Parathyroid adenoma (tissue), 2 donors: Measurements from ENCODE around the gene NXF1.

Experiments
- H2AFZ ChIP-seq: fragments of 300-600 bp; sonication (generic); one replicate; pipeline ENCODE4 v1.7.0; 2017; ENCODE audit warnings: antibody characterized with exemption, mild to moderate bottlenecking
- H3K27ac ChIP-seq: fragments of 300-600 bp; sonication (generic); one replicate; pipeline ENCODE4 v1.7.0; 2017
- H3K27me3 ChIP-seq: fragments of 300-600 bp; sonication (generic); one replicate; pipeline ENCODE4 v1.7.0; 2017; ENCODE audit warnings: low read length; ENCODE audit not compliant: control insufficient read depth, insufficient read depth
- H3K36me3 ChIP-seq: fragments of 300-600 bp; sonication (generic); one replicate; pipeline ENCODE4 v1.7.0; 2017; ENCODE audit warnings: low read length; ENCODE audit not compliant: control insufficient read depth, insufficient read depth
- H3K4me1 ChIP-seq: fragments of 300-600 bp; sonication (generic); one replicate; pipeline ENCODE4 v1.7.0; 2017; ENCODE audit warnings: control low read depth
- H3K4me2 ChIP-seq: fragments of 300-600 bp; sonication (generic); one replicate; pipeline ENCODE4 v1.7.0; 2017; ENCODE audit warnings: low read length
- H3K4me3 ChIP-seq: fragments of 300-600 bp; sonication (generic); one replicate; pipeline ENCODE4 v1.7.0; 2017; ENCODE audit warnings: low read depth, low read length
- H3K79me2 ChIP-seq: fragments of 300-600 bp; sonication (generic); one replicate; pipeline ENCODE4 v1.7.0; 2017; ENCODE audit warnings: control low read depth
- H3K9ac ChIP-seq: fragments of 300-600 bp; sonication (generic); one replicate; pipeline ENCODE4 v1.7.0; 2017; ENCODE audit warnings: mild to moderate bottlenecking
- H3K9me3 ChIP-seq: fragments of 300-600 bp; sonication (generic); one replicate; pipeline ENCODE4 v1.7.0; 2017; ENCODE audit warnings: low read length; ENCODE audit not compliant: control insufficient read depth
- CTCF ChIP-seq: fragments of 300-600 bp; sonication (generic); IDR thresholded peaks from one replicate; pipeline ENCODE4 v1.7.0; 2017; ENCODE audit warnings: antibody characterized with exemption, mild to moderate bottlenecking
- donor health status: primary hyperparathyroidism.

The NXF1 gene

GRCh38 chr11:62757846-62758788, 47.1 kb downstream of the NXF1 start:
- TF ChIP-seq CTCF, result no peak
- Histone ChIP-seq H3K27me3 (no peaks in the 10 kb centered on the region), H3K79me2 (peaks cover 2% of the 10 kb centered on the region), H3K36me3 (no peaks in the 10 kb centered on the region), H3K9ac (no peak overlapping the region), H3K27ac (no peak overlapping the region), H3K4me2 (no peak overlapping the region), H3K9me3 (no peaks in the 10 kb centered on the region), H2AFZ (no peak overlapping the region), H3K4me3 (no peak overlapping the region), H3K4me1 (peaks cover 2% of the 10 kb centered on the region)

DNA sequence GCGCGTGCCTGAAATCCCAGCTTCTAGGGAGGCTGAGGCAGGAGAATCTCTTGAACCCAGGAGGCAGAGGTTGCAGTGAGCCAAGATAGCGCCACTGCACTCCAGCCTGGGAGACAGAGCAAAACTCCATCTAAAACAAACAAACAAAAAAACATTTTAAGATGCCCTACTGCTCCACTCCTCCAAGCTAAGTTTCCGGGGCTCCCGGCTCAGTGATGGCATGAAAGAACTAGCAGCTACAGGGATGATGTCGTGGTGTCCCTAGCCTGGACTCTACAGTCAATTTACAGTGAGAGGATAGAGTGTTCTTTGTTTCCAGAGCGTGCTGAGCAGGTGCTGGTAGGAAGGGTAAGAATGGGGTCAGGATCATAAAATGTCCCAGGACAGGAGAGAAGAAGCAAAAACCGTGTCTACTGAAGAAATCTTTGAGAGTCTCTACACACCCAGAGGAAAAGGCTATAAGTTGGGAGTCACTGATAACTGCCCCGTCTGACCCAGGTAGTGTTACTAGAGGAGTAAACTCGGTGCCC, 50.1 kb downstream of the NXF1 start:
- H3K9ac ChIP-seq, result no peak overlapping the region

DNA sequence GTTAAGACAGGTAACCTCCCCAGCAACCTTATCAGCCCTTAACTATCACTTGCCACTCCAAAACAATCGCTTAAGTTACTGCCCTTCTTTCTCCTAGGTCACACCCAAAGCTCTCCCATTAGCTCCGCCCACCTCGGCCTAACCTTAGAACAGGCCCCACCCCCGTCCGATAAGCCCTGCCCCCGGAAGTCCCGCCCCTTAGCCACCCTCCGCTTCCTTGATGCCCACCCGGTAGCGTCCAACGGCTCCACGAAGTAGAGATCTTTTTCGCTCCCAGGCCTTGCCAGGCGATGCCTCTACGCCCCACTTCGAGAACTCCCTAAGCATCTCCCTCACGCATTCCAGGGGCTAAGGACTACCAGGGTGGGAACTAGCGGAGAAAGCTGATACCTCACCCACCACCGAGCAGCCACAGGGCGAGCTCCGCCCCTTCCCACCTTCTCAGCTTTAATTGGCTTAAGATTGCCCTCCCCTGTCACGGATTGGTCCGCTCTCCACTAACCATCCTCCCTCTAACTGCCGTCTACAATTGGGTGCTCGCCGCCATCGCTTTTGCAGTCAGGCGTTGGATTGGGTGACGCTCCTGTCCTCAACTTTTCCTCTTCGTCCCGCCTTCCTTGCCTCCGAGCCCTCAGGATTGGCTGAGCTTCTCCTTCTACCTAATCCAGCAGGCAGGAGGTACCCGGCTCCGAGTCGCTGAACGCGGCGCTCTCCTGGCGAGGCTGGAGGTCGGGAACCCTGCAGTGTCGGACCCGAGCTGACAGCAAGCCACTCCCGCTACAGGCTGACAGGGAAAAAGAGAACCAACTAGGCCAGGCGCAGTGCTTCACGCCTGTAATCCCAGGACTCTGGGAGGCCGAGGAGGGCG, 51.3 kb downstream of the NXF1 start, which contains the start of gene ZBTB3:
Gene ZBTB3, minus strand, starts transcription at position 425 of the 868 bp plus-strand sequence. CDS start 496 bp downstream, outside the sequence.
- no peak for TF ChIP-seq CTCF
- no peak within 1 kb of the TSS for H3K9ac ChIP-seq
- no peaks in the 10 kb centered on the region for H3K4me1 ChIP-seq
- peaks cover 4% of the 10 kb centered on the region for H3K79me2 ChIP-seq
- peak within 1 kb of the TSS; percentile 100 for H3K4me3 ChIP-seq
- H2AFZ ChIP-seq, result peak within 1 kb of the TSS; percentile 93
- H3K27me3 ChIP-seq, result no peaks in the 10 kb centered on the region
- peak within 1 kb of the TSS; percentile 80 for H3K4me2 ChIP-seq
- H3K9me3 ChIP-seq, result no peaks in the 10 kb centered on the region
- no peaks in the 10 kb centered on the region for H3K36me3 ChIP-seq
- H3K27ac ChIP-seq, result peak within 1 kb of the TSS; percentile 90

More for the DNA sequence above, 50.1 kb downstream of the NXF1 start:
- H3K79me2 ChIP-seq, result peaks cover 4% of the 10 kb centered on the region
- H3K4me3 ChIP-seq, result no peak overlapping the region
- no peaks in the 10 kb centered on the region for H3K36me3 ChIP-seq
- no peak overlapping the region for H2AFZ ChIP-seq
- H3K9me3 ChIP-seq, result no peaks in the 10 kb centered on the region
- TF ChIP-seq CTCF, result no peak
- no peak overlapping the region for H3K27ac ChIP-seq
- H3K27me3 ChIP-seq, result no peaks in the 10 kb centered on the region
- no peaks in the 10 kb centered on the region for H3K4me1 ChIP-seq
- no peak overlapping the region for H3K4me2 ChIP-seq

GRCh38 chr11:62752994-62753735, 52.1 kb downstream of the NXF1 start:
- H3K27ac ChIP-seq, result peak overlapping the region; percentile 90
- peak overlapping the region; percentile 80 for H3K4me2 ChIP-seq
- H3K79me2 ChIP-seq, result peaks cover 4% of the 10 kb centered on the region
- no peaks in the 10 kb centered on the region for H3K27me3 ChIP-seq
- no peak for TF ChIP-seq CTCF
- no peaks in the 10 kb centered on the region for H3K9me3 ChIP-seq
- H3K4me1 ChIP-seq, result no peaks in the 10 kb centered on the region
- H3K4me3 ChIP-seq, result peak overlapping the region; percentile 100
- H3K36me3 ChIP-seq, result no peaks in the 10 kb centered on the region
- no peak overlapping the region for H3K9ac ChIP-seq
- H2AFZ ChIP-seq, result peak overlapping the region; percentile 93
